Keratinocyte (primary cell): ENCODE measurements around the gene ZNF208.

Experiments used
- CTCF ChIP-seq, 3 experiments: IDR thresholded peaks in 1 of 3; conservative IDR thresholded peaks in 1 of 3; optimal IDR thresholded peaks in 1 of 3; 2 replicates in 2 of 3; 3 replicates in 1 of 3; pipeline versions ENCODE3 to v1.5.1; 2011; ENCODE audit warnings: low read length in 3 of 3, mild to moderate bottlenecking in 3 of 3, moderate library complexity in 2 of 3, control low read depth in 1 of 3, inconsistent platforms in 1 of 3; ENCODE audit not compliant: insufficient read depth in 2 of 3; ENCODE audit errors: extremely low read depth in 1 of 3
- EZH2 ChIP-seq: IDR thresholded peaks from one replicate; pipeline ENCODE4 v1.6.1; 2012; ENCODE audit warnings: inconsistent platforms, mild to moderate bottlenecking, low read length, moderate library complexity

GRCh38 chr19:21915411-21915810 lies 95.3 kb downstream of the ZNF208 start:
- TF ChIP-seq EZH2 = no peak
- TF ChIP-seq CTCF (optimal IDR thresholded peaks at IDR 0.05 in 1 of 3, IDR thresholded peaks at IDR 0.05 in 1 of 3, conservative IDR thresholded peaks at IDR 0.05 in 1 of 3; ENCODE audit: extremely low read depth in 1 of 3, insufficient read depth in 2 of 3, low read length in 3 of 3) = no peak
